GM23338 (cell line): ENCODE data around the gene SLC16A11. TPM values are rescaled to one million over a fixed set of nuclear protein-coding genes. Genes with fewer than 3 reads are reported as not detected.

Experiments used
- ATAC-seq: fragments of 200-7000 bp; cut with Tn5 transposase; 3 replicates; pipeline ENCODE4 v1.9.1; 2020
- DNase-seq: peaks from one replicate; pipeline ENCODE4 v3.0.0-alpha.2; 2015; ENCODE audit warnings: low spot score
- H2AFZ ChIP-seq: fragments of 200-600 bp; sonication (generic); 2 replicates; pipeline ENCODE4 v1.8.0; 2016; ENCODE audit warnings: antibody characterized with exemption, mild to moderate bottlenecking, moderate library complexity
- H3F3A ChIP-seq: fragments of 200-600 bp; sonication (generic); replicated peaks from 2 replicates; pipeline ENCODE4 v1.8.0; 2017; ENCODE audit warnings: antibody characterized with exemption, mixed run types, low read depth
- H3K27ac ChIP-seq: fragments of 200-600 bp; sonication (generic); 2 replicates; pipeline ENCODE4 v1.6.1; 2016; ENCODE audit warnings: low read depth
- H3K27me3 ChIP-seq: fragments of 200-600 bp; sonication (generic); 2 replicates; pipeline ENCODE4 v1.8.0; 2016; ENCODE audit warnings: mild to moderate bottlenecking, mixed run types, moderate library complexity; ENCODE audit not compliant: insufficient read depth
- H3K36me3 ChIP-seq: fragments of 200-600 bp; sonication (generic); 2 replicates; pipeline ENCODE4 v1.8.0; 2016; ENCODE audit warnings: mild to moderate bottlenecking; ENCODE audit not compliant: insufficient read depth
- H3K4me1 ChIP-seq: fragments of 200-600 bp; sonication (generic); 2 replicates; pipeline ENCODE4 v1.8.0; 2016; ENCODE audit warnings: mild to moderate bottlenecking, moderate library complexity; ENCODE audit not compliant: insufficient read depth
- H3K4me2 ChIP-seq: fragments of 200-600 bp; sonication (generic); 2 replicates; pipeline ENCODE4 v1.7.1; 2017; ENCODE audit warnings: mixed run types
- H3K4me3 ChIP-seq: fragments of 200-600 bp; sonication (generic); 2 replicates; pipeline ENCODE4 v1.6.1; 2016; ENCODE audit warnings: mixed run types
- H3K79me2 ChIP-seq: fragments of 200-600 bp; sonication (generic); replicated peaks from 2 replicates; pipeline ENCODE4 v1.8.0; 2017; ENCODE audit warnings: mild to moderate bottlenecking; ENCODE audit not compliant: insufficient read depth
- H3K9me2 ChIP-seq: fragments of 200-600 bp; sonication (generic); 2 replicates; pipeline ENCODE4 v1.8.0; 2017; ENCODE audit not compliant: insufficient read depth
- H4K20me1 ChIP-seq: fragments of 200-600 bp; sonication (generic); replicated peaks from 2 replicates; pipeline ENCODE4 v1.8.0; 2017; ENCODE audit warnings: mild to moderate bottlenecking; ENCODE audit not compliant: insufficient read depth
- H3K27ac Mint-ChIP-seq: 2 replicates; pipeline ENCODE4 v1.8.0; 2020; ENCODE audit warnings: inconsistent platforms, mild to moderate bottlenecking, moderate library complexity, mixed read lengths
- H3K27me3 Mint-ChIP-seq: 3 replicates; pipeline ENCODE4 v1.8.0; 2022; ENCODE audit warnings: low read depth, mild to moderate bottlenecking, moderate library complexity, mixed read lengths, inconsistent platforms; ENCODE audit not compliant: insufficient read depth, poor library complexity
- H3K36me3 Mint-ChIP-seq: 3 replicates; pipeline ENCODE4 v1.8.0; 2021; ENCODE audit warnings: low read depth, mild to moderate bottlenecking, inconsistent platforms, moderate library complexity, mixed read lengths
- H3K4me1 Mint-ChIP-seq: 3 replicates; pipeline ENCODE4 v1.8.0; 2020; ENCODE audit warnings: mild to moderate bottlenecking, inconsistent platforms, mixed read lengths
- H3K4me3 Mint-ChIP-seq: 3 replicates; pipeline ENCODE4 v1.8.0; 2021; ENCODE audit warnings: moderate library complexity, mild to moderate bottlenecking, inconsistent platforms, mixed read lengths
- H3K9me3 Mint-ChIP-seq: 3 replicates; pipeline ENCODE4 v1.8.0; 2020; ENCODE audit warnings: moderate library complexity, mild to moderate bottlenecking, inconsistent platforms, mixed read lengths
- CREB1 ChIP-seq: fragments of 250-450 bp; sonication (Bioruptor Pico); IDR thresholded peaks from 2 replicates; pipeline ENCODE4 v1.5.0; 2020; ENCODE audit warnings: low read depth, mild to moderate bottlenecking, moderate library complexity
- CTCF ChIP-seq, 2 experiments: fragments of 200-600 bp in 1 of 2; sonication (generic) in 1 of 2; conservative IDR thresholded peaks; 2 replicates each; pipeline versions ENCODE4 v1.5.1 to v1.6.1; 2016 to 2017; ENCODE audit warnings: antibody characterized with exemption in 2 of 2, low read depth in 2 of 2, mild to moderate bottlenecking in 2 of 2, moderate library complexity in 1 of 2
- ETS1 ChIP-seq: IDR thresholded peaks from 2 replicates; pipeline ENCODE4 v1.6.1; 2016; ENCODE audit warnings: antibody characterized with exemption
- EZH2 ChIP-seq: fragments of 200-600 bp; sonication (generic); IDR thresholded peaks from one replicate; pipeline ENCODE4 v1.8.0; 2017; ENCODE audit warnings: antibody characterized with exemption, mild to moderate bottlenecking, low read depth; ENCODE audit not compliant: unreplicated experiment
- EZH2phosphoT487 ChIP-seq: fragments of 200-600 bp; sonication (generic); IDR thresholded peaks from one replicate; pipeline ENCODE4 v1.8.1; 2018; ENCODE audit warnings: antibody characterized with exemption; ENCODE audit not compliant: unreplicated experiment
- JUNB ChIP-seq: IDR thresholded peaks from one replicate; pipeline ENCODE4 v1.6.1; 2016; ENCODE audit warnings: antibody characterized with exemption; ENCODE audit not compliant: unreplicated experiment
- NANOG ChIP-seq: IDR thresholded peaks from 2 replicates; pipeline ENCODE4 v1.6.1; 2016; ENCODE audit warnings: antibody characterized with exemption, borderline replicate concordance
- POLR2AphosphoS5 ChIP-seq: IDR thresholded peaks from 2 replicates; pipeline ENCODE4 v1.6.1; 2016; ENCODE audit warnings: antibody characterized with exemption, low read depth
- STAT1 ChIP-seq: IDR thresholded peaks from one replicate; pipeline ENCODE4 v1.6.1; 2016; ENCODE audit warnings: antibody characterized with exemption; ENCODE audit not compliant: unreplicated experiment
- ZNF114 ChIP-seq: fragments of 250-450 bp; sonication (Bioruptor Pico); IDR thresholded peaks from 2 replicates; pipeline ENCODE4 v1.5.0; 2020; ENCODE audit warnings: mild to moderate bottlenecking, moderate library complexity
- ZNF331 ChIP-seq: fragments of 250-450 bp; sonication (Bioruptor Pico); IDR thresholded peaks from 2 replicates; pipeline ENCODE4 v1.5.0; 2020; ENCODE audit warnings: low read depth, mild to moderate bottlenecking, moderate library complexity
- polyA plus RNA-seq: library from polyadenylated mRNA; unstranded; fragments of >200 nt; fragmentation: Nextera tagmentation; extraction: Ambion mirVana; gene quantifications from 2 replicates; pipeline ENCODE4 v1.2.1, GENCODE V29; 2016
- total RNA-seq: library from RNA; depleted of rRNA; stranded (reverse); fragments of >200 nt; shearing (Covaris generic); gene quantifications from 2 replicates; pipeline ENCODE4 v1.2.3, GENCODE V29; 2014
- TF ChIP-seq, protein P1 (sequence below): IDR thresholded peaks from one replicate; pipeline ENCODE4 v1.6.1; 2018; ENCODE audit warnings: antibody characterized with exemption; ENCODE audit not compliant: unreplicated experiment

The SLC16A11 gene
- total and polyA plus RNA-seq, 2 experiments from 2014 or later = 0.42 to 0.68 TPM

DNA sequence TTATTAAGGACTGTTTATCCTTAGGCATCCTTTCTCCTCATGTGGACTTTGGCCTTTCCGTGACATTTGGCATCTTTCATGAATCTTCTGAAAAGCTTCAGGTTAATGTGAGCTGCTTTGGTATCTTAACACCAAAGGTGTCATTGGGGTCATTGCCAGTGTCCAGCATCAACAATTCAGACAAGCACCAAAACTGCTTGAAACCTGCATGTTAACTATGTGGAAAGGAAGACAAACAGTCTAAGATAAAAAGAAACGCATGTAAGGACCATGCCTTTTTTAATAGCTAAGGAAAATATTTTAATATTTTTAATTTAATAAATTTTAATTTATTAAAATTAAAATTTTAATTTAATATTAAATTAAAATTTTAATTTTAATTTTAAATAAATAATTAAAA is 40.1 kb downstream of the SLC16A11 start:
- Mint-ChIP-seq H3K9me3 (no peaks in the 10 kb centered on the region), H3K4me1 (no peaks in the 10 kb centered on the region), H3K4me3 (no peak overlapping the region), H3K27me3 (peaks cover 3% of the 10 kb centered on the region), H3K27ac (no peak overlapping the region), H3K36me3 (peaks cover 6% of the 10 kb centered on the region; the same call in 2 of the 3 replicates)
- H3K79me2 ChIP-seq = no peaks in the 10 kb centered on the region; the same call in 1 of the 2 replicates
- no peaks in the 10 kb centered on the region for H3K36me3 ChIP-seq
- H3K4me3 ChIP-seq = no peak overlapping the region
- no peak overlapping the region for H3K4me2 ChIP-seq
- H3F3A ChIP-seq = 0 out of 2 replicates have a peak, but pooled peaks cover 2% of the 10 kb centered on the region
- no peak for TF ChIP-seq ETS1
- no peak for TF ChIP-seq EZH2phosphoT487
- TF ChIP-seq EZH2 = no peak
- TF ChIP-seq ZNF331 (CRISPR knock-in tag) = no peak
- no peak for TF ChIP-seq CREB1 (CRISPR knock-in tag)
- TF ChIP-seq CTCF (conservative IDR thresholded peaks at IDR 0.05; ENCODE audit: low read depth in 2 of 2) = no peak
- no peak for TF ChIP-seq ZNF114 (CRISPR knock-in tag)
- no peak for TF ChIP-seq POLR2AphosphoS5
- no peak for TF ChIP-seq JUNB
- H2AFZ ChIP-seq = no peak overlapping the region
- H4K20me1 ChIP-seq = peaks cover 11% of the 10 kb centered on the region; the same call in 1 of the 2 replicates
- no peaks in the 10 kb centered on the region for H3K27me3 ChIP-seq
- ATAC-seq = no peak
- DNase-seq = no peak
- H3K4me1 ChIP-seq = no peaks in the 10 kb centered on the region
- H3K27ac ChIP-seq = no peak overlapping the region
- no peaks in the 10 kb centered on the region for H3K9me2 ChIP-seq

- Mint-ChIP-seq H3K27ac (no peak overlapping the region), H3K4me1 (no peaks in the 10 kb centered on the region; the same call in 2 of the 3 replicates), H3K9me3 (no peaks in the 10 kb centered on the region), H3K27me3 (peaks cover 9% of the 10 kb centered on the region), H3K36me3 (peaks cover 12% of the 10 kb centered on the region), H3K4me3 (no peak overlapping the region)
- Histone ChIP-seq H3K9me2 (no peaks in the 10 kb centered on the region), H3K27me3 (peaks cover 9% of the 10 kb centered on the region), H3K79me2 (no peaks in the 10 kb centered on the region), H3K4me3 (no peak overlapping the region), H3K4me2 (no peak overlapping the region), H3K4me1 (no peaks in the 10 kb centered on the region), H3F3A (0 out of 2 replicates have a peak, but pooled peaks cover 2% of the 10 kb centered on the region), H3K36me3 (no peaks in the 10 kb centered on the region), H2AFZ (no peak overlapping the region), H4K20me1 (peaks cover 11% of the 10 kb centered on the region; the same call in 1 of the 2 replicates), H3K27ac (no peak overlapping the region)
- ATAC-seq (no peak), DNase-seq (no peak)
- no peak for TF ChIP-seq NANOG
- no peak for TF ChIP-seq STAT1
- TF ChIP-seq CTCF (conservative IDR thresholded peaks at IDR 0.05; ENCODE audit: low read depth in 2 of 2) = no peak
- TF ChIP-seq ZNF331 (CRISPR knock-in tag) = no peak
- no peak for TF ChIP-seq EZH2phosphoT487
- TF ChIP-seq, protein P1, sequence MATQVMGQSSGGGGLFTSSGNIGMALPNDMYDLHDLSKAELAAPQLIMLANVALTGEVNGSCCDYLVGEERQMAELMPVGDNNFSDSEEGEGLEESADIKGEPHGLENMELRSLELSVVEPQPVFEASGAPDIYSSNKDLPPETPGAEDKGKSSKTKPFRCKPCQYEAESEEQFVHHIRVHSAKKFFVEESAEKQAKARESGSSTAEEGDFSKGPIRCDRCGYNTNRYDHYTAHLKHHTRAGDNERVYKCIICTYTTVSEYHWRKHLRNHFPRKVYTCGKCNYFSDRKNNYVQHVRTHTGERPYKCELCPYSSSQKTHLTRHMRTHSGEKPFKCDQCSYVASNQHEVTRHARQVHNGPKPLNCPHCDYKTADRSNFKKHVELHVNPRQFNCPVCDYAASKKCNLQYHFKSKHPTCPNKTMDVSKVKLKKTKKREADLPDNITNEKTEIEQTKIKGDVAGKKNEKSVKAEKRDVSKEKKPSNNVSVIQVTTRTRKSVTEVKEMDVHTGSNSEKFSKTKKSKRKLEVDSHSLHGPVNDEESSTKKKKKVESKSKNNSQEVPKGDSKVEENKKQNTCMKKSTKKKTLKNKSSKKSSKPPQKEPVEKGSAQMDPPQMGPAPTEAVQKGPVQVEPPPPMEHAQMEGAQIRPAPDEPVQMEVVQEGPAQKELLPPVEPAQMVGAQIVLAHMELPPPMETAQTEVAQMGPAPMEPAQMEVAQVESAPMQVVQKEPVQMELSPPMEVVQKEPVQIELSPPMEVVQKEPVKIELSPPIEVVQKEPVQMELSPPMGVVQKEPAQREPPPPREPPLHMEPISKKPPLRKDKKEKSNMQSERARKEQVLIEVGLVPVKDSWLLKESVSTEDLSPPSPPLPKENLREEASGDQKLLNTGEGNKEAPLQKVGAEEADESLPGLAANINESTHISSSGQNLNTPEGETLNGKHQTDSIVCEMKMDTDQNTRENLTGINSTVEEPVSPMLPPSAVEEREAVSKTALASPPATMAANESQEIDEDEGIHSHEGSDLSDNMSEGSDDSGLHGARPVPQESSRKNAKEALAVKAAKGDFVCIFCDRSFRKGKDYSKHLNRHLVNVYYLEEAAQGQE = no peak
- no peak for TF ChIP-seq ZNF114 (CRISPR knock-in tag)
- TF ChIP-seq CREB1 (CRISPR knock-in tag) = no peak
Observed at GRCh38 chr17:7002288-7003047, 41.4 kb downstream of the SLC16A11 start.
